SKM-1 (cell line): ENCODE measurements around the gene IGSF3.
"Not testable (repeated sequence)": the region's sequence is repeated elsewhere in the genome, so short reads cannot be mapped to it uniquely, and the experiment has no call there.

Experiments used
- DNase-seq: peaks from one replicate; lab custom pipeline; 2025; ENCODE audit not compliant: unreplicated experiment; lab: John Stamatoyannopoulos, UW

The IGSF3 gene

GRCh38 chr1:116603646-116604045, 63.9 kb downstream of the IGSF3 start:
- DNase-seq, result not testable (repeated sequence)

DNA sequence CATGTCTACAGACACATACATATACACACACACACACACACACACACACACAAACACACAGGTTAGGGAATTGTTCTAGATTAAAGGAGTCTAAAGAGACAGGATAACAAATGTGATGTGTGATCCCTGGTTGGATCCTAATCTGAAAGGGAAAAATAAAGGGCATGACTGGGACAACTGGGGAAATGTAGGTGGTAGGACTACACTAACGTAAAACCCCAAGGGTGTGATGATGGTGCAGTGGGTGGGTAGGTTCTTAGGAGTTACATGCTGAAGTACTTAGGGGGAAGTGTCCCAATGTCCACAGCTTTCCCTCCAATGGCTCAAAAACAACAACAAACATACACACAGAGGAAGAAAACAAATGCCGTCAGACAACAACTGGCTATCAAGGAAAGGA, 68.2 kb downstream of the IGSF3 start:
- DNase-seq, result not testable (repeated sequence)

- not testable (repeated sequence) for DNase-seq
Measured at GRCh38 chr1:116598420-116599036, 69.0 kb downstream of the IGSF3 start.

GRCh38 chr1:116597388-116597787, 70.1 kb downstream of the IGSF3 start:
- DNase-seq, result not testable (repeated sequence)

DNA sequence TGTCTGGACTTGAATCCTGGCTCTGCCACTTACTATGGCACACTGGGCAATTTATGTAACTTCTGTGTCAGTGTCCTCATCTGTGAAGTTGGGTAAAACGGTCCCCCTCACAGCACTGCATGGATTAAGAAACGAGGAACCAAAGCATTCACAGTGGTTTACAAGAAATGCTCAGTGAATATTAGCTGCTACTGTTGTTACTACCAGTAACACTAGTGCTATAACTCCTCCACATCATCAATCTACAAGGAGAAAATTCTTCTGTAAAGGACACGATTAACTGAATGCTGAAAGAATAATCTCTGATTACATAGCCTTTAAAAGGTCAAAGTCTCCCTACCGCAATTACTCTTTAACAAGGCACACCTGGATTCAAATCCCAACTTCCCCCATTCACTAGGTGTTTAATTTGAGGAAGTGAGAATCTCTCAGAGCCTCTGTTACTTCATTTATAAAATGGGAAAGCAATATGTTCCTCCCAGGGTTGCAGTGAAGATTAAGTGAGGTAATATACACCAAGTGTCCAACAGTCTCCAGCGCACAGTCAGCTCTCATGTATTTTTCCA, 70.7 kb downstream of the IGSF3 start:
- DNase-seq, result not testable (repeated sequence)

- DNase-seq, result not testable (repeated sequence)
Measured at GRCh38 chr1:116595946-116596741, 71.4 kb downstream of the IGSF3 start.

DNA sequence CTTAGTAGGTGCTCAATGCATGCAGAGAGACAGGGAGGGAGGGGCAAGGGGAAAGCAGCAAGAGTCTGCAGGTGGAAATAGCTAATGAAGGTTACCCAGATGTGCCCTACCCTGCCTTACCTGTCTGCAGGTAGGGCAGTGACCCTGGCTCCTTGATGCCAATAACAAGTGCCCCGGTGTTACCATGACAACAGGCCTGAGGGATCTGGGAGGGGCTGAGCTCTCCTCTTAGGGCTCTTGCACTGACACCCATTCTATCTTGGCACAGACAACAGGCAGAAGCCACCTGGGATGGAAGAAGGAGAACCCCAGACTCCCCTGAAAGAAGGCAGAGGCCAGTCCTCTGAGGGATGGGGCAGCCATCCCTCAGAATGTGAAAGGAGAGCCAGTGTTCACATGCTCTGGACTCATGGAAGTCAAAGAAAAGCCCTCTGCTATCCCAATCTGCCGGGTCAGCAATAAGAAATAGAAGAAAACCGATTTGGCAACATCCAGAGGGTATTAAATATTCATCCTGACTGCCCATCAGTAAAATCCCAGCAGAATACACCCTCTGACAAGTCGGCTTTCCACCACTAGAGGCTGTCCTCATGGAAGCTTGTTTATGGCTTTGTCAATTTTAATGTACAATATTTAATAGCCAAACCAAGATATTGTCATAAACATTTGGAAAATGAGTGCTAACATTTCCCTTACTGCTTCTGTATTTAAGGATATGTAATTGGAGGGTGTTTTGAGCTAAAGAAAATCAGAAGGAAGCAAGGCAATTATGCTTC, 72.3 kb downstream of the IGSF3 start:
- not testable (repeated sequence) for DNase-seq

GRCh38 chr1:116593977-116594376, 73.6 kb downstream of the IGSF3 start:
- not testable (repeated sequence) for DNase-seq

GRCh38 chr1:116593401-116593800, 74.1 kb downstream of the IGSF3 start:
- DNase-seq, result not testable (repeated sequence)

GRCh38 chr1:116591951-116592605, 75.5 kb downstream of the IGSF3 start:
- not testable (repeated sequence) for DNase-seq

DNA sequence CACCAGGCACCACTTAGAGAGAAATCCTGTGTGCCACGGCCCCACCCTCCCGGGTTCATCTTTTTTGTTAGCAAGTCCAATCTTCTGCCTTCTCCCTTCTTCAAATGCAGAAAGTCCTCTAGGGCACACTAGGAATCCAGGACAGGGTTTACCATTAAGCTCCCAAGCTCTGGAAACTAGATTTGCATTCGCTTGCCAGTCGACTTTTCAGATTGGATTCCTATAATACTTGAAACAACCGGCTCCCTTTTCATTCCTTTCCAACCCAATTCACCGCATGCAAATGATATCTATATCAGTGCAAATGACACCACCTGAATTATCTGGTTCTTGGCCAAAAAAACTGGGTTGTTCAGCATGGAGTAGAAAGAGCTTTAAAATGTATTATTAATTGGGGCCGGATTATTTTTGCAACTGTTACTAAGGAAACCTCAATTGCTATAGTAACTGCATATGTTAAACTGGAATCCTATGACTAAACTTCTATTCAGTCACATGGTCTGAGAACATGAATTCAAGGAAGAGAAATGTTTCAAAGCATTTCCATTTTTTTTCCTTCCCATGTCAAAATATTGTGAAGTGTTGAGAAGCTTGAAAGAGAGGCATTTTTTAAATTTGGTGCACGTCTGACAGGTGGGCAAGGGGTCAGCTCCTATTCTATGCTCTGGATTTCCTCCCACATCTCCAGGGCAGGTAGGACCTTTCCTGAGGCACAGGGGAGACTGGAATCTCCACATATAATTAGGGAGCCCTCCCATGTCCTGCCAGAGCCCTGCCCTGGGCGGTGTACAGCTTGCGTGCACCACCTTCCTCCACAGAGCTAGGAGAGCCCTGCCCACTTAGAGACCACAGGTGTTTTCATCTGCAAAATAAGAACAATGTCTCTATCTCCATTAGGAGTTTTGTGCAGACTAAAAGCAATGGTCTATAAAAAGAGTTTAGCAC, 76.3 kb downstream of the IGSF3 start:
- not testable (repeated sequence) for DNase-seq

- not testable (repeated sequence) for DNase-seq
Measured at GRCh38 chr1:116590359-116591005, 77.1 kb downstream of the IGSF3 start.

DNA sequence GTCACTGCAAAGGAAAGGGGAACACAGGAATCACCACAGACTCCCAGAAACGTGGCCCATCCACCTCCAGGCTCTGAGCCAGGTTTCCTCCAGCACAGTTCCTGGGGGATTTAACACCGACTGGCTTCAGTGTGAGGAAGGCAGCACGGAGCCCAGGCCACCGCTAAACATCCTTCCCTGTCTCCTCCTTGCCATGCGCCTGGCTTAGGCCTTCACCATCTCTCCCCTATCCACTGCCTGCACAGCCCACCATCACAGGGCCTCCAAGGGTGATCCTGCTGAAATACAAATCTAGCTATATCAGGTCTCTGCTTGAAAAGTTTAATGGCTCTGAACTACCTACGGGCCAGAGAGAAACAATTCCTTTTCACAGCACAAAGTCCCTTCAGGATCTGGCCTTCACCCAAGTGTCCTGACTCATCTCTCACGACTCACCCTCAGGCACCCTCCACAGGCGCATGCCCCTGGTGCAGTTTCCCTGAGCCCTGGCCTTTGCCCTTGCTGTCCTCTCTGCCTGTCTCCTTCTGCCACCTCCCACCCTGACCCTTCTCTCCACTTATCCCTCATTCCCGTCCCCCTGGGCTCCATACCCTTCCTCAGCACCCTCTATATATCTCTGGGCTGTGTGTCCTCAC, 78.3 kb downstream of the IGSF3 start:
- not testable (repeated sequence) for DNase-seq

GRCh38 chr1:116587501-116588227, 79.9 kb downstream of the IGSF3 start:
- DNase-seq, result no peak

- no peak for DNase-seq
Measured at GRCh38 chr1:116586741-116587143, 80.8 kb downstream of the IGSF3 start.

- DNase-seq, result no peak
Measured at GRCh38 chr1:116585886-116586285, 81.6 kb downstream of the IGSF3 start.

- no peak for DNase-seq
Measured at GRCh38 chr1:116581323-116581885, 86.1 kb downstream of the IGSF3 start.
